Mesothelial cell of epicardium (in vitro differentiated cells): ENCODE measurements around the gene GALNT10. TPM values are rescaled to one million over a fixed set of nuclear protein-coding genes. Genes with fewer than 3 reads are reported as not detected.

Experiments
- DNase-seq, 2 experiments: peaks; one replicate each; pipeline ENCODE4 v3.0.0; 2021; ENCODE audit warnings: low spot score in 2 of 2; ENCODE audit not compliant: unreplicated experiment in 2 of 2
- H3K27ac Mint-ChIP-seq: 2 replicates; pipeline ENCODE4 v1.8.0; 2021; ENCODE audit warnings: mixed read lengths
- H3K27me3 Mint-ChIP-seq: 2 replicates; pipeline ENCODE4 v1.8.0; 2021; ENCODE audit warnings: low read depth, mixed read lengths
- H3K36me3 Mint-ChIP-seq: 2 replicates; pipeline ENCODE4 v1.8.0; 2021; ENCODE audit warnings: mixed read lengths
- H3K4me1 Mint-ChIP-seq: 2 replicates; pipeline ENCODE4 v1.8.0; 2021; ENCODE audit warnings: mixed read lengths
- H3K4me3 Mint-ChIP-seq: 2 replicates; pipeline ENCODE4 v1.8.0; 2021; ENCODE audit warnings: mild to moderate bottlenecking, moderate library complexity, mixed read lengths
- H3K9me3 Mint-ChIP-seq: 2 replicates; pipeline ENCODE4 v1.8.0; 2021; ENCODE audit warnings: mixed read lengths
- total RNA-seq: library from RNA; stranded (reverse); gene quantifications from 3 replicates; pipeline ENCODE4 v1.2.1, GENCODE V29; 2021
- TF ChIP-seq, protein P1 (sequence below): fragments of 200-600 bp; sonication (generic); IDR thresholded peaks from one replicate; pipeline ENCODE4 v1.5.0; 2021; ENCODE audit warnings: antibody characterized with exemption; ENCODE audit not compliant: unreplicated experiment

The GALNT10 gene
- total RNA-seq, 1 donor from 2014 or later: 13.9 TPM

DNA sequence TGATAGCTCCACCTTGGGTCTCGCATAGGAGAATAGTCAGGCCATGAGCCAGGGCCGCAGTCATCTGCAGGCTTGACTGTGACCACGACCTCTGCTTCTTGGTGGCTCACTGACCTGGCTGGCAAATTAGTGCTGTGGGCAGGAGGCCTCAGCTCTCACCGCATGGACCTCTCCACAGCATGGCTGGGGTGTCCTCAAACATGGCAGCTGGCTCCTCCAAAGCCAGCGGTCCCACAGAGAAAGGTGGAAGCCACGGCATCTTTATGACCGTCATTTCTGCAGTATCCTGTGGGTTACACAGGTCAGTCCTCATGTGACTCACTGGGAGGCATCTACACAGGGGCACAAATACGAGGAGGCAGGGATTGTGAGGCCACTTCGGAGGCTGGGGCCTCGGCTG lies 212.1 kb downstream of the GALNT10 start:
- Mint-ChIP-seq H3K9me3 (no peaks in the 10 kb centered on the region), H3K4me1 (peaks cover 11% of the 10 kb centered on the region), H3K27me3 (peaks cover 27% of the 10 kb centered on the region), H3K4me3 (no peak overlapping the region), H3K36me3 (no peaks in the 10 kb centered on the region), H3K27ac (no peak overlapping the region)
- no peak for DNase-seq
- TF ChIP-seq, protein P1, sequence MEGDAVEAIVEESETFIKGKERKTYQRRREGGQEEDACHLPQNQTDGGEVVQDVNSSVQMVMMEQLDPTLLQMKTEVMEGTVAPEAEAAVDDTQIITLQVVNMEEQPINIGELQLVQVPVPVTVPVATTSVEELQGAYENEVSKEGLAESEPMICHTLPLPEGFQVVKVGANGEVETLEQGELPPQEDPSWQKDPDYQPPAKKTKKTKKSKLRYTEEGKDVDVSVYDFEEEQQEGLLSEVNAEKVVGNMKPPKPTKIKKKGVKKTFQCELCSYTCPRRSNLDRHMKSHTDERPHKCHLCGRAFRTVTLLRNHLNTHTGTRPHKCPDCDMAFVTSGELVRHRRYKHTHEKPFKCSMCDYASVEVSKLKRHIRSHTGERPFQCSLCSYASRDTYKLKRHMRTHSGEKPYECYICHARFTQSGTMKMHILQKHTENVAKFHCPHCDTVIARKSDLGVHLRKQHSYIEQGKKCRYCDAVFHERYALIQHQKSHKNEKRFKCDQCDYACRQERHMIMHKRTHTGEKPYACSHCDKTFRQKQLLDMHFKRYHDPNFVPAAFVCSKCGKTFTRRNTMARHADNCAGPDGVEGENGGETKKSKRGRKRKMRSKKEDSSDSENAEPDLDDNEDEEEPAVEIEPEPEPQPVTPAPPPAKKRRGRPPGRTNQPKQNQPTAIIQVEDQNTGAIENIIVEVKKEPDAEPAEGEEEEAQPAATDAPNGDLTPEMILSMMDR: no peak

DNA sequence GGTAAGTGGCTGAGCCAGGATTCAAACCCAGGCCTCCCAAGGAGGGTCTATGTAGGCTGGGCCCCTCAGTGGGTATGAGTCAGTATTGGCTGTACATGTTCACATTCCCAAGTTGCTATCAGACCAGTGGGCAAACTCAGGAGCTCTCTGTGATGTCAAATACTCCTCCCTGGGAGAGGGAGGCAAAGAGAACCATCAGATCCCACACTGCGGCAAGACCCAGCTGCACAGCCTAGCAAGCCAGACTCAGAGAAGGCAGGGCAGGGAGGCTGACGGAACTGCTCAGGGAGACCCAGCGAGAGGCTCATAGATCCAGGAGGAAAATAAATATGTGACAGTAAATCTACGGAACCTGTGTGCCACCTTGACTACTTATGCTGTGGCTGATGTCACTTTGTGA lies 212.7 kb downstream of the GALNT10 start:
- DNase-seq: no peak
- no peak overlapping the region for H3K27ac Mint-ChIP-seq
- TF ChIP-seq, protein P1: no peak
- H3K27me3 Mint-ChIP-seq: peaks cover 23% of the 10 kb centered on the region
- peaks cover 9% of the 10 kb centered on the region for H3K4me1 Mint-ChIP-seq
- H3K9me3 Mint-ChIP-seq: no peaks in the 10 kb centered on the region
- H3K4me3 Mint-ChIP-seq: no peak overlapping the region
- no peaks in the 10 kb centered on the region for H3K36me3 Mint-ChIP-seq

DNA sequence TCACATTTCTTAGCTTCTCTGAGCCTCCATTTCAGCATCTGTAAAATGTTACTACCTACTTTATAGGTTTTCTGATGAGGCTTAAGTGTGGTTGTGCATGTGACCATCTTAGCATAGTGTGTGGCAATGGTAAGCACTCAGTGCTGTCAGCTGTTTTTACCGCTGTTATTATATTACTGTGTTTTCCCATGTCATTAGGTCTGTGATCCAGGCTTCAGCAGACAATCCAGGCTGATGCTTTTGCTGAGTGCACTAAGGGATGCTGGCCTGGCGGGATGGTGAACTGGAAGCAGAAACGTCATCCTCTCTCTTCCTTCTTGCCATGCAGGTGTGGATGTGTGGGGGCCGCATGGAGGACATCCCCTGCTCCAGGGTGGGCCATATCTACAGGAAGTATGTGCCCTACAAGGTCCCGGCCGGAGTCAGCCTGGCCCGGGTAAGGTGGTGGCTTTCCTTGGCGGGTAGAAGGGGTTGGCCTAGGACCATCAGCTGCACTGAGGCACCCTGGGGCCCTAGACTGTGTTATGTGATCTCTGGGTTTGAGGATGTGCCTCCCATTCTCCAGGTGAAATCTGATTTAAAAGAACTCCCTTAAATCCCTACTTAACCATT lies 213.3 kb downstream of the GALNT10 start:
- TF ChIP-seq, protein P1: no peak
- no peak overlapping the region for H3K4me3 Mint-ChIP-seq

DNA sequence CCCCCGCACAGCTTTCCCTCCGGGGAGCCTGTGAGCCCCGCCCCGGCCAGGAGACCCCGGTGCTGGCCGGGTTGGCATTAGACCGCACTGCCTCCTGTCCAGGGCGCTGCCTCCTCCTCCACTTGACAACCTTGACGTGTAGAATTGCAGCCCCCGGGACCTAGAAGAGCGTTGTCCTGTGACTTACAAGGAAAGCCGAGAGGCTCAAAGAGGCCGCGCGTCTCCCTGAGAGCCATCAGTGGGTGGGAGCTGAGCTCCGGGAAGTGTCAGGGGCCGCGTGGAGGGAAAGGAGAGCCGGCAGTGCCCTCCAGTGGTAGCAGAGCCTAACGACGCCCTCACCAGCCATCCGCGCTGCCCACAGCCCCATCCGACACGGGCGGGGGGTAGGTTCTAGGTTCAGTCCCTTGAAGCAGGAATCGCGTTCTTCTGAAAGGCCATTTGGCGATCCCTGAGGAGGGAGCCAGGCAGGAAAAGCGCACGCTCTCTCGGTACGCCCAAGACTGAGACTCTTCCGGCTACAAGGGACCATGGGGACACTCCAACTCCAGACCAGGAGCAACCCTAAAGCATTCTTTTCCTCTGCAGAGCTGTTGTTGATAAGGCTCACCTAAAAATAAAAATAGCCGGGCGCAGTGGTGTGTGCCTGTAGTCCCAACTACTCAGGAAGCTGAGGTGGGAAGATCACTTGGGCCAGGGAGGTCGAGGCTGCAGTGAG lies 214.7 kb downstream of the GALNT10 start:
- Mint-ChIP-seq H3K9me3 (no peaks in the 10 kb centered on the region), H3K4me1 (peaks cover 9% of the 10 kb centered on the region), H3K27me3 (peaks cover 17% of the 10 kb centered on the region), H3K27ac (peak overlapping the region; percentile 6), H3K4me3 (peak overlapping the region; percentile 64), H3K36me3 (no peaks in the 10 kb centered on the region)
- DNase-seq: peak; percentile 76 to 89
- TF ChIP-seq, protein P1: peak; percentile 78

More for the DNA sequence above, 213.3 kb downstream of the GALNT10 start:
- DNase-seq: no peak
- Mint-ChIP-seq H3K4me1 (peaks cover 9% of the 10 kb centered on the region), H3K9me3 (no peaks in the 10 kb centered on the region), H3K27ac (no peak overlapping the region), H3K36me3 (no peaks in the 10 kb centered on the region), H3K27me3 (peaks cover 19% of the 10 kb centered on the region)

DNA sequence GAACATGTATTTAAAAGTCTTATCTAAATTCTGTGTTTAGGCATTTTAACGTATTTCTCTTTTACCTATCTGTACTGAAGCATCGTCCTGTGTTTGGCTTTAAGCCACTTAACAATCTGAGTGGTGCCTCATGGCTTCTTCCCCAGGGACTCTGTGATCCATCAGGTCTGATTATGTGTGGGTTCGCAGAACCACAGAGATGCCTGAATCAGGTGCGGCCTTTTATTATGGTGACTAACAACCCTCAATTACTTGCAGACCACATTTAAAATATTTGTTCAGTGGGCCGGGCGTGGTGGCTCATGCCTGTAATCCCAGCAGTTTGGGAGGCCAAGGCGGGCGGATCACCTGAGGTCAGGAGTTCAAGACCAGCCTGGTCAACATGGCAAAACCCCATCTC lies 215.7 kb downstream of the GALNT10 start:
- peaks cover 9% of the 10 kb centered on the region for H3K4me1 Mint-ChIP-seq

More for the DNA sequence above, 215.7 kb downstream of the GALNT10 start:
- Mint-ChIP-seq H3K4me3 (no peak overlapping the region), H3K27ac (no peak overlapping the region), H3K36me3 (no peaks in the 10 kb centered on the region), H3K9me3 (no peaks in the 10 kb centered on the region), H3K27me3 (peaks cover 17% of the 10 kb centered on the region)
- TF ChIP-seq, protein P1: no peak
- DNase-seq: no peak
